HCT116 (cell line): Measurements from ENCODE around the gene NLRC5. TPM values are rescaled to one million over a fixed set of nuclear protein-coding genes. Genes with fewer than 3 reads are reported as not detected.
"Not testable (repeated sequence)": the region's sequence is repeated elsewhere in the genome, so short reads cannot be mapped to it uniquely, and the experiment has no call there.

Experiments
- ATAC-seq: fragments of 200-7000 bp; cut with Tn5 transposase; 2 replicates; pipeline ENCODE4 v1.9.1; 2020; ENCODE audit warnings: mild to moderate bottlenecking, moderate library complexity
- BruUV-seq: library from RNA; stranded (reverse); fragments of 400-500 nt; replicated peaks from 2 replicates; lab custom pipeline; 2021; lab: Mats Ljungman, UMichigan
- CTCF ChIA-PET: fragments of 300-600 bp; sonication (Branson Sonifier 250); formaldehyde crosslinking; loops from one replicate; lab custom pipeline; 2021; ENCODE audit warnings: antibody characterized with exemption; lab: Charles Lee
- POLR2A ChIA-PET: fragments of 300-600, 350-600 bp; sonication (Branson Sonifier 250); formaldehyde crosslinking; loops from one replicate; lab custom pipeline; 2021; ENCODE audit warnings: antibody characterized with exemption; lab: Charles Lee
- RAD21 ChIA-PET, 2 experiments: fragments of 300-600 bp; sonication (Branson Sonifier 250); formaldehyde crosslinking; loops; one replicate each; lab custom pipeline; 2023; ENCODE audit warnings: low total read pairs in 2 of 2; ENCODE audit not compliant: uncharacterized antibody in 2 of 2, unreplicated experiment in 2 of 2, low non-redundant PET in 1 of 2; lab: Charles Lee
- DNase-seq: peaks from one replicate; pipeline ENCODE4 v3.0.0-alpha.2; 2010; ENCODE audit warnings: low read depth, low spot score
- H2AFZ ChIP-seq: fragments of 200-600 bp; shearing (Covaris generic), sonication (generic); 2 replicates; pipeline ENCODE4 v1.6.1; 2017; ENCODE audit warnings: low read depth, mixed run types, mixed read lengths, antibody characterized with exemption, low read length; ENCODE audit not compliant: poor library complexity, severe bottlenecking
- H3K27ac ChIP-seq: 2 replicates; pipeline ENCODE4 v1.5.1; 2012; ENCODE audit warnings: low read depth, low read length
- H3K27me3 ChIP-seq: fragments of 200-600 bp; sonication (generic); 2 replicates; pipeline ENCODE4 v1.6.1; 2016; ENCODE audit warnings: mixed run types, low read length, mixed read lengths; ENCODE audit not compliant: insufficient read depth
- H3K36me3 ChIP-seq, 2 experiments: fragments of 200-500 bp in 1 of 2; fragments of 200-600 bp in 1 of 2; sonication (Bioruptor generic) in 1 of 2; sonication (generic) in 1 of 2; 2 replicates each; pipeline versions ENCODE4 v1.5.1 to v1.6.1; 2014 to 2016; ENCODE audit warnings: low read length in 2 of 2, inconsistent platforms in 1 of 2, mixed read lengths in 1 of 2, mixed run types in 1 of 2; ENCODE audit not compliant: insufficient read depth in 2 of 2, control insufficient read depth in 1 of 2
- H3K4me1 ChIP-seq, 2 experiments: fragments of 200-600 bp in 1 of 2; sonication (generic) in 1 of 2; 2 replicates each; pipeline versions ENCODE4 v1.5.1 to v1.6.1; 2012 to 2017; ENCODE audit warnings: low read length in 2 of 2, inconsistent platforms in 1 of 2, mild to moderate bottlenecking in 1 of 2, mixed read lengths in 1 of 2, mixed run types in 1 of 2, moderate library complexity in 1 of 2; ENCODE audit not compliant: insufficient read depth in 2 of 2, control insufficient read depth in 1 of 2
- H3K4me2 ChIP-seq: fragments of 200-600 bp; sonication (generic); 2 replicates; pipeline ENCODE4 v1.6.1; 2017; ENCODE audit warnings: mixed run types, low read length, mixed read lengths
- H3K4me3 ChIP-seq, 2 experiments: fragments of 200-600 bp in 1 of 2; sonication (generic) in 1 of 2; replicated peaks in 1 of 2; 2 replicates each; pipeline ENCODE4 v1.5.1; 2011 to 2016; ENCODE audit warnings: low read length in 2 of 2, control low read depth in 1 of 2, low read depth in 1 of 2, mild to moderate bottlenecking in 1 of 2, mixed read lengths in 1 of 2, mixed run types in 1 of 2
- H3K79me2 ChIP-seq: fragments of 200-600 bp; sonication (generic); 2 replicates; pipeline ENCODE4 v1.6.1; 2017; ENCODE audit warnings: mild to moderate bottlenecking, mixed run types, low read length, moderate library complexity, mixed read lengths; ENCODE audit not compliant: insufficient read depth
- H3K9ac ChIP-seq: fragments of 200-600 bp; sonication (generic); 2 replicates; pipeline ENCODE4 v1.6.1; 2016; ENCODE audit warnings: low read length, mixed read lengths
- H3K9me2 ChIP-seq: fragments of 200-600 bp; sonication (generic), shearing (Covaris generic); 2 replicates; pipeline ENCODE4 v1.6.1; 2017; ENCODE audit warnings: mixed run types, mild to moderate bottlenecking, moderate library complexity; ENCODE audit not compliant: insufficient read depth
- H3K9me3 ChIP-seq, 2 experiments: fragments of 200-500 bp in 1 of 2; fragments of 200-600 bp in 1 of 2; sonication (Bioruptor generic) in 1 of 2; sonication (generic) in 1 of 2; 2 replicates each; pipeline ENCODE4 v1.6.1; 2014 to 2017; ENCODE audit warnings: low read length in 2 of 2, mixed read lengths in 2 of 2, inconsistent platforms in 1 of 2, low read depth in 1 of 2, mild to moderate bottlenecking in 1 of 2, mixed run types in 1 of 2, moderate library complexity in 1 of 2; ENCODE audit not compliant: control insufficient read depth in 1 of 2, insufficient read depth in 1 of 2
- H4K20me1 ChIP-seq: fragments of 200-600 bp; sonication (generic), shearing (Covaris generic); 2 replicates; pipeline ENCODE4 v1.6.1; 2017; ENCODE audit warnings: mixed run types, mild to moderate bottlenecking, moderate library complexity; ENCODE audit not compliant: insufficient read depth
- ATF3 ChIP-seq: IDR thresholded peaks from 2 replicates; pipeline ENCODE4 v1.6.1; 2012
- CBX3 ChIP-seq: IDR thresholded peaks from 2 replicates; pipeline ENCODE4 v1.6.1; 2012; ENCODE audit warnings: low read depth
- CEBPB ChIP-seq: IDR thresholded peaks from 2 replicates; pipeline ENCODE4 v1.6.1; 2012; ENCODE audit warnings: low read depth
- EGR1 ChIP-seq: IDR thresholded peaks from 2 replicates; pipeline ENCODE4 v1.6.1; 2012; ENCODE audit warnings: low read depth
- ELF1 ChIP-seq: IDR thresholded peaks from 2 replicates; pipeline ENCODE4 v1.6.1; 2012; ENCODE audit warnings: low read depth, borderline replicate concordance
- EZH2 ChIP-seq: fragments of 200-600 bp; sonication (generic); IDR thresholded peaks from 2 replicates; pipeline ENCODE4 v1.6.1; 2017; ENCODE audit warnings: antibody characterized with exemption, mixed run types
- FOSL1 ChIP-seq: IDR thresholded peaks from 2 replicates; pipeline ENCODE4 v1.6.1; 2012; ENCODE audit warnings: low read depth
- JUND ChIP-seq: IDR thresholded peaks from 2 replicates; pipeline ENCODE4 v1.6.1; 2012
- MAX ChIP-seq: IDR thresholded peaks from 2 replicates; pipeline ENCODE4 v1.6.1; 2012
- POLR2A ChIP-seq: IDR thresholded peaks from 2 replicates; pipeline ENCODE4 v1.7.0; 2011; ENCODE audit warnings: borderline replicate concordance; ENCODE audit not compliant: insufficient read depth, insufficient read length; ENCODE audit errors: extremely low read depth
- POLR2AphosphoS5 ChIP-seq: IDR thresholded peaks from 2 replicates; pipeline ENCODE4 v1.6.1; 2011; ENCODE audit warnings: mild to moderate bottlenecking, low read depth, low read length, moderate library complexity
- REST ChIP-seq: IDR thresholded peaks from 2 replicates; pipeline ENCODE4 v1.6.1; 2012; ENCODE audit warnings: low read depth
- SIN3A ChIP-seq: IDR thresholded peaks from 2 replicates; pipeline ENCODE4 v1.6.1; 2012; ENCODE audit warnings: low read depth
- SP1 ChIP-seq: IDR thresholded peaks from 2 replicates; pipeline ENCODE4 v1.6.1; 2012; ENCODE audit warnings: low read depth
- SRF ChIP-seq: IDR thresholded peaks from 2 replicates; pipeline ENCODE4 v1.6.1; 2012; ENCODE audit warnings: low read depth
- TCF7L2 ChIP-seq: IDR thresholded peaks from 2 replicates; pipeline ENCODE4 v1.7.0; 2011; ENCODE audit warnings: borderline replicate concordance, inconsistent platforms; ENCODE audit not compliant: insufficient read depth, insufficient read length; ENCODE audit errors: extremely low read depth
- YY1 ChIP-seq: IDR thresholded peaks from 2 replicates; pipeline ENCODE4 v1.6.1; 2011; ENCODE audit warnings: low read length, low read depth, moderate library complexity, mild to moderate bottlenecking; ENCODE audit not compliant: insufficient replicate concordance; ENCODE audit errors: extremely low read depth
- ZFX ChIP-seq: fragments of 450-650 bp; IDR thresholded peaks from 2 replicates; pipeline ENCODE4 v1.6.1; 2017
- ZNF274 ChIP-seq: fragments of 200-500 bp; sonication (Bioruptor generic); IDR thresholded peaks from 2 replicates; pipeline ENCODE4 v1.6.1; 2014; ENCODE audit warnings: mild to moderate bottlenecking, low read depth, low read length, inconsistent platforms
- intact Hi-C: fragments of 100-400 bp; cut with micrococcal nuclease; formaldehyde crosslinking; loops from 2 replicates; pipeline ENCODE4 v1.10.0; 2022
- total RNA-seq: library from RNA; stranded (reverse); gene quantifications from one replicate; pipeline ENCODE4 v1.2.1, GENCODE V29; 2021; ENCODE audit not compliant: unreplicated experiment

The NLRC5 gene
- total RNA-seq, 1 experiment from 2014 or later = 10.4 TPM

- Histone ChIP-seq H3K9ac (peak overlapping the region; percentile 74), H3K36me3 (no peaks in the 10 kb centered on the region), H2AFZ (no peak overlapping the region), H3K9me2 (no peaks in the 10 kb centered on the region), H3K27ac (no peak overlapping the region), H3K27me3 (no peaks in the 10 kb centered on the region), H3K4me3 (peak overlapping the region in 1 of 2 experiments; percentile 80; a peak in 3 of 4 replicates), H3K4me1 (peaks cover 16 to 30% of the 10 kb centered on the region in 2 experiments; a peak in 3 of 4 replicates), H3K4me2 (peak overlapping the region; percentile 94), H3K79me2 (no peaks in the 10 kb centered on the region), H3K9me3 (no peaks in the 10 kb centered on the region), H4K20me1 (no peaks in the 10 kb centered on the region)
- POLR2A ChIA-PET = no interaction called here
- CTCF ChIA-PET = no interaction called here
- ATAC-seq (no peak), DNase-seq (no peak)
- no peak for TF ChIP-seq REST
- no peak for TF ChIP-seq ZFX
- TF ChIP-seq EGR1 = no peak
- TF ChIP-seq MAX = no peak
- no peak for TF ChIP-seq CEBPB
- no peak for TF ChIP-seq POLR2A
- TF ChIP-seq EZH2 = no peak
- no peak for TF ChIP-seq CBX3
- no peak for TF ChIP-seq ELF1
- TF ChIP-seq SIN3A = no peak
- TF ChIP-seq FOSL1 = no peak
- TF ChIP-seq YY1 = no peak
- no peak for TF ChIP-seq POLR2AphosphoS5
- no peak for TF ChIP-seq SRF
- no peak for TF ChIP-seq TCF7L2
- TF ChIP-seq ZNF274 = no peak
- no peak for TF ChIP-seq JUND
- TF ChIP-seq SP1 = no peak
- no peak for TF ChIP-seq ATF3
- RAD21 ChIA-PET = no interaction called here
- BruUV-seq = no TSS peak
- intact Hi-C loops = no loop called here
Measured at GRCh38 chr16:56990407-56991286, 1.3 kb downstream of the NLRC5 start.

GRCh38 chr16:56992431-56992830 is 3.1 kb downstream of the NLRC5 start:
- H3K27me3 ChIP-seq, CTCF ChIA-PET, ATAC-seq, BruUV-seq, H4K20me1 ChIP-seq, H3K79me2 ChIP-seq, H3K4me2 ChIP-seq, H3K4me3 ChIP-seq, DNase-seq, H3K9me2 ChIP-seq, H3K27ac ChIP-seq, H3K36me3 ChIP-seq, POLR2A ChIA-PET, RAD21 ChIA-PET, intact Hi-C loops, H3K9me3 ChIP-seq, H2AFZ ChIP-seq, H3K9ac ChIP-seq: not testable (repeated sequence)
- H3K4me1 ChIP-seq = peaks cover 10 to 23% of the 10 kb centered on the region in 2 experiments; a peak in 3 of 4 replicates
